CD4-positive, CD25-positive, alpha-beta regulatory T cell (primary cell): ENCODE results near the gene CDK6. TPM values are rescaled to one million over a fixed set of nuclear protein-coding genes. Genes with fewer than 3 reads are reported as not detected.
A peak's percentile ranks its signal among the peaks of the same experiment; 100 is the strongest.

Experiments
- ATAC-seq, 2 donors: fragments of 150-1000 bp; cut with Tn5 transposase; one replicate each; pipeline ENCODE4 v1.10.0; 2021; ENCODE audit warnings: low read depth in 2 of 2, moderate number of reproducible peaks in 2 of 2, moderate library complexity in 1 of 2
- DNase-seq, 3 donors: peaks; one replicate each; pipeline versions ENCODE4 v3.0.0 to v3.0.0-alpha.2; 2012 to 2022; ENCODE audit warnings: mixed read lengths in 1 of 3
- H3K27ac ChIP-seq: one replicate; pipeline ENCODE4 v1.7.0; 2013; ENCODE audit warnings: mild to moderate bottlenecking, low read length; ENCODE audit not compliant: insufficient read depth, poor library complexity, severe bottlenecking
- H3K27me3 ChIP-seq: one replicate; pipeline ENCODE4 v1.7.0; 2013; ENCODE audit warnings: low read length; ENCODE audit not compliant: control insufficient read depth, insufficient read depth
- H3K36me3 ChIP-seq: one replicate; pipeline ENCODE4 v1.7.0; 2013; ENCODE audit warnings: mild to moderate bottlenecking, low read length, moderate library complexity; ENCODE audit not compliant: control insufficient read depth, insufficient read depth
- H3K4me1 ChIP-seq: 2 replicates; pipeline ENCODE4 v1.7.0; 2013; ENCODE audit warnings: mild to moderate bottlenecking, low read length; ENCODE audit not compliant: insufficient read depth, control insufficient read depth, poor library complexity, severe bottlenecking
- H3K4me3 ChIP-seq: one replicate; pipeline ENCODE4 v1.7.0; 2013; ENCODE audit warnings: low read depth, mild to moderate bottlenecking, low read length, moderate library complexity
- H3K9me3 ChIP-seq, 2 experiments: 1 replicate in 1 of 2; 2 replicates in 1 of 2; pipeline ENCODE4 v1.7.0; 2013; ENCODE audit warnings: low read length in 2 of 2, mild to moderate bottlenecking in 1 of 2, moderate library complexity in 1 of 2; ENCODE audit not compliant: control insufficient read depth in 2 of 2
- H3K27ac Mint-ChIP-seq, 3 donors: one replicate each; pipeline ENCODE4 v1.8.0; 2020 to 2022; ENCODE audit warnings: mild to moderate bottlenecking in 3 of 3, mixed read lengths in 3 of 3, moderate library complexity in 2 of 3
- H3K27me3 Mint-ChIP-seq: one replicate; pipeline ENCODE4 v1.8.0; 2022; ENCODE audit warnings: mild to moderate bottlenecking, mixed read lengths
- H3K36me3 Mint-ChIP-seq: one replicate; pipeline ENCODE4 v1.8.0; 2020; ENCODE audit warnings: mixed read lengths
- H3K4me1 Mint-ChIP-seq, 4 donors: one replicate each; pipeline ENCODE4 v1.8.0; 2020 to 2022; ENCODE audit warnings: mixed read lengths in 4 of 4, mild to moderate bottlenecking in 1 of 4
- H3K4me3 Mint-ChIP-seq, 4 donors: one replicate each; pipeline ENCODE4 v1.8.0; 2020 to 2022; ENCODE audit warnings: mild to moderate bottlenecking in 4 of 4, mixed read lengths in 4 of 4, moderate library complexity in 3 of 4
- H3K9me3 Mint-ChIP-seq, 7 donors: one replicate each; pipeline ENCODE4 v1.8.0; 2020 to 2022; ENCODE audit warnings: mixed read lengths in 7 of 7, mild to moderate bottlenecking in 3 of 7, moderate library complexity in 2 of 7
- polyA plus RNA-seq, 4 donors: library from polyadenylated mRNA; unstranded; fragments of 300-500 nt; fragmentation: Illumina TruSeq; gene quantifications; one replicate each; pipeline ENCODE4 v1.2.3, GENCODE V29; 2021
- total RNA-seq: library from RNA; stranded (reverse); gene quantifications from one replicate; pipeline ENCODE4 v1.2.3, GENCODE V29; 2022

Gene CDK6
- total and polyA plus RNA-seq, 5 donors from 2014 or later = 5.5 to 32.6 (median 9.1) TPM

DNA sequence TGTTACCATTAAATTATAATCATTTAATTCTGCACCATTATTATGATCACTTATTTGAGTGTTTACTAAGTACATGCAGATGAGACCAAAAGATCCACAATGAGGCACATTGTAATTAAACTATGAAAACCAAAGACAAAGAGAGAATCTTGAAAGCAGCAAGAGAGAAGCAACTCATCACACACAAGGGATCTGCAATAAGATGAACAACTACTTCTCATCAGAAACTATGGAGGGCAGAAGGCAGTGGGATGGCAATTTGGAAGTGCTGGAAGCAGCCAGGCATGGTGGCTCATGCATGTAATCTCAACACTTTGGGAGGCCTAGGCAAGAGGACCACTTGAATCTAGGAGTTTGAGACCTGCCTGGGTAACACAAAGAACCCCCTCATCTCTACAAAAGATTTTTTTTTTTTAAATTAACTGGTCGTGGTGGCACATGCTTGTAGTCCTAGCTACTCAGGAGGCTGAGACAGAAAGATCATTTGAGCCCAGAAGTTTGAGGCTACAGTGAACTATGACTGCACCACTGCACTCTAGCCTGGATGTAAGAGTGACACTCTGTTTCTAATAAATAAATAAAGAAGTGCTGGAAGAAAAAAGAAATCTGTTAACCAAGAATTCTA, 47.7 kb downstream of the CDK6 start:
- peaks cover 3 to 11% of the 10 kb centered on the region in 2 experiments for H3K9me3 ChIP-seq
- H3K27ac ChIP-seq = no peak overlapping the region
- peaks cover 12 to 27% (median 19%) of the 10 kb centered on the region in 4 donors for H3K4me1 Mint-ChIP-seq
- no peaks in the 10 kb centered on the region for H3K27me3 ChIP-seq
- ATAC-seq (no peak), DNase-seq (no peak)
- no peak overlapping the region for H3K4me3 Mint-ChIP-seq
- no peaks in the 10 kb centered on the region for H3K4me1 ChIP-seq
- peaks cover 3 to 14% (median 5%) of the 10 kb centered on the region in 7 donors for H3K9me3 Mint-ChIP-seq
- H3K27ac Mint-ChIP-seq = peak overlapping the region in 1 of 3 donors; percentile 72
- no peak overlapping the region for H3K4me3 ChIP-seq
- peaks cover 27% of the 10 kb centered on the region for H3K36me3 Mint-ChIP-seq
- H3K36me3 ChIP-seq = peaks cover 4% of the 10 kb centered on the region
- H3K27me3 Mint-ChIP-seq = no peaks in the 10 kb centered on the region

DNA sequence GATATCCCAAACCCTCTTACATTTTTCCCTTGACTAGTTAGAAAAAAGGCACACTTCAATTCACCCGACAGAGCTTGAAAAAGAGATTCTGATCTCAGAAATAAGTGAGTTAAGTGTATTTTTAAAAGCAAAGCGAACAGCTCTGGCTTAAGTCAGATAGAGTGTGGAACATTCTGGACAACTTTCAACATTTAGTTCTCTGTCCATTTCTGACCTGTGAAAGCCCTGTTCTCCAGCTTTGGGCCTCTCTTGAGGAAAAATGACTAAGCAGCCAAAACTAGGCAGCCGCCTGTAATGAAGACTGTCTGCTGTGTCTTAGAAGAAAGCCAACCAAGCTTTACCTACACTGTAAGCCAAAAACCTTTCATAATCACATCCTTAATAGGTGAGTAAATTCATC, 50.5 kb downstream of the CDK6 start:
- H3K4me3 ChIP-seq = no peak overlapping the region
- no peak overlapping the region for H3K27ac Mint-ChIP-seq
- no peaks in the 10 kb centered on the region for H3K27me3 ChIP-seq

DNA sequence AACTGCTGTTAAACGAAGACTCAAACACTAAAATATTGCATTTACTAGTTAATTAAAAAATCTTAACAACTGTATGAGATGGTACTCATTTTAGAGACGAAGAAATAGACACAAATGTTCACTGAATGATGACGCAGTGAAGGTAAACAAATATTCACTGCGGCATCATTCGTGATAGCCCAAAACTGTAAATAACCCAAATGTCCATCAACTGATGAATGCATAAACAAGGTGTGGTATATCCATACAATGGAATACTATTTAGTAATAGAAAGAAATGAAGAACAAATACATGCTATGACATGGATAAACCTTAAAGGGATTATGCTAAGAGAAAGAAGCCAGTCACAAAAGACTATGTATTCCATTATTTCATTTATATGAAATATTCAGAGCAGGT, 51.4 kb downstream of the CDK6 start:
- DNase-seq (no peak), ATAC-seq (no peak)
- peaks cover 17% of the 10 kb centered on the region for H3K36me3 Mint-ChIP-seq
- no peaks in the 10 kb centered on the region for H3K4me1 ChIP-seq
- no peak overlapping the region for H3K4me3 Mint-ChIP-seq
- H3K27ac ChIP-seq = no peak overlapping the region
- peak overlapping the region in 1 of 3 donors; percentile 13 for H3K27ac Mint-ChIP-seq
- peaks cover 2% of the 10 kb centered on the region for H3K36me3 ChIP-seq
- H3K9me3 Mint-ChIP-seq = peaks cover 1 to 11% (median 6%) of the 10 kb centered on the region in 7 donors
- peaks cover 8 to 24% (median 21%) of the 10 kb centered on the region in 4 donors for H3K4me1 Mint-ChIP-seq
- H3K27me3 ChIP-seq = no peaks in the 10 kb centered on the region
- peaks cover 3 to 11% of the 10 kb centered on the region in 2 experiments for H3K9me3 ChIP-seq
- no peak overlapping the region for H3K4me3 ChIP-seq
- no peaks in the 10 kb centered on the region for H3K27me3 Mint-ChIP-seq

More for the DNA sequence above, 50.5 kb downstream of the CDK6 start:
- Histone ChIP-seq H3K9me3 (peaks cover 3 to 11% of the 10 kb centered on the region in 2 experiments), H3K4me1 (no peaks in the 10 kb centered on the region), H3K36me3 (peaks cover 3% of the 10 kb centered on the region), H3K27ac (no peak overlapping the region)
- Mint-ChIP-seq H3K27me3 (no peaks in the 10 kb centered on the region), H3K4me1 (peaks cover 8 to 26% (median 21%) of the 10 kb centered on the region in 4 donors), H3K4me3 (no peak overlapping the region), H3K36me3 (peaks cover 24% of the 10 kb centered on the region), H3K9me3 (peaks cover 3 to 14% (median 6%) of the 10 kb centered on the region in 7 donors)
- ATAC-seq (no peak), DNase-seq (no peak)

DNA sequence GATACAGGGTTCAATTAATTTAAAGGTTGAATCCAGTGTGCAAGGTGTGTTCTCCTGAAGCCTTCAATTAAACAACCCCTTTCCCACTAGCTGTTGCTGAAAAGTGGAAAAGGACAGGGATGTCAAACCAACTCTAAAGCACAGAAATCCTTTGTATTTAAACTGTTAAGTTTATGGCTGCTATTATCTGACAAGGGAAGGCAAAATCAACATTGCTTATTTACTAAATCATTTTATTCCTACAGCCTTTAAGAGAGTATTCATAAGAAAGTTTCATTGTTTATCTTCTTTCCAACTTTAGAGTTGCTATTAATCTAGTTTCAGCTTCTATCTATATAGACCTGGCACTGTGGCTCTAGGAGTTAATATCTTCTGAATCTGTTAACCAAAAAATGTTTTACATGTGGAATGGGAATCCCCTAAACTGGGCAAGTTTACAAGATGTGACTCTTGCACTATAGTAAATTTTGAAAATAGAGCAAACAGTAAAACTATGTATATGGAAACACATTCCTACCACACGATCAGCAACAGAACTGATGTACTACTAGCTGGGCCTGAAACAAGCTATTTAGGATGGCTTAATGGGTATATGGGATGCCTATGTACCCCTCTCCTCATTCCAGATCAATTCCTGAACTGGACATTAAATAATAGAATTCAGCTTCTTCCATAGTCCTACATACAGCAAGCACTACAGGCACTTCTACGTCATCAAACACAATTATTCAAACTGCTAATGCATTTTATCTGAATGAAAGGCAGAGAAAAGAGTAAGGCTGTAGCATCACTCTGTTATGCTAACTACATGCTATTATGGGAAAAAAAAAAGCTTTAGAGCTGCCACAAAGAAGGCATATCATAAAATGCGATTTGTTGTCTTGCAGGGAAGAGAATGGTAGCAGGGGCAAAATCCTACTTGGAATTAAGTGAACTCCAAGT, 52.8 kb downstream of the CDK6 start:
- Mint-ChIP-seq H3K4me1 (peaks cover 8 to 23% (median 21%) of the 10 kb centered on the region in 4 donors), H3K4me3 (no peak overlapping the region), H3K36me3 (peaks cover 7% of the 10 kb centered on the region), H3K27me3 (no peaks in the 10 kb centered on the region), H3K9me3 (peaks cover under 1 to 8% (median 2%) of the 10 kb centered on the region in 7 donors), H3K27ac (no peak overlapping the region)
- Histone ChIP-seq H3K36me3 (no peaks in the 10 kb centered on the region), H3K27ac (no peak overlapping the region), H3K4me1 (no peaks in the 10 kb centered on the region), H3K9me3 (peaks cover 2 to 3% of the 10 kb centered on the region in 2 experiments), H3K4me3 (no peak overlapping the region), H3K27me3 (no peaks in the 10 kb centered on the region)
- no peak for DNase-seq
- ATAC-seq = no peak

DNA sequence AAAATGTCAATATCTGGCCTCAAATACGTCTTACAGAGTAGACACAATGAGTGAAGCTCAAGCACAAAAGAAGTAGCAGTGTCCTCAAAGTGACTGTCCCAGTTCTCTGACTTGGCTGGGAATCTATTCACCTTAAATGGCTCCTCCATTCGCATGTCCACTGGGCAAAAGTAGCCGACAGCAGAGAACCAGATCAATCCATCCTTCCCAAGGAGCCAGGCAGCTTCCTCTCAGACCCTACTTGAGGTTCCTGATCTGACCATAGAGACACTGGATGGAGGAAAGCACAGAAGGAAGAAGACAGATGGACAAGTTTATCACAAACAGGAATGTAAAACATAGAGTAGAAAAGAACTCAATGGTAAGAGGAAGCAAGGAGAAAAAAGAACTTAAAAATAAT, 53.5 kb downstream of the CDK6 start:
- Histone ChIP-seq H3K4me3 (no peak overlapping the region), H3K4me1 (no peaks in the 10 kb centered on the region), H3K9me3 (no peaks in the 10 kb centered on the region), H3K36me3 (no peaks in the 10 kb centered on the region), H3K27me3 (no peaks in the 10 kb centered on the region), H3K27ac (no peak overlapping the region)
- ATAC-seq (no peak), DNase-seq (no peak)
- Mint-ChIP-seq H3K9me3 (peaks cover 0 to 6% (median 0%) of the 10 kb centered on the region in 7 donors), H3K4me3 (no peak overlapping the region), H3K36me3 (peaks cover 5% of the 10 kb centered on the region), H3K4me1 (peaks cover 8 to 21% (median 20%) of the 10 kb centered on the region in 4 donors), H3K27me3 (no peaks in the 10 kb centered on the region), H3K27ac (no peak overlapping the region)

DNA sequence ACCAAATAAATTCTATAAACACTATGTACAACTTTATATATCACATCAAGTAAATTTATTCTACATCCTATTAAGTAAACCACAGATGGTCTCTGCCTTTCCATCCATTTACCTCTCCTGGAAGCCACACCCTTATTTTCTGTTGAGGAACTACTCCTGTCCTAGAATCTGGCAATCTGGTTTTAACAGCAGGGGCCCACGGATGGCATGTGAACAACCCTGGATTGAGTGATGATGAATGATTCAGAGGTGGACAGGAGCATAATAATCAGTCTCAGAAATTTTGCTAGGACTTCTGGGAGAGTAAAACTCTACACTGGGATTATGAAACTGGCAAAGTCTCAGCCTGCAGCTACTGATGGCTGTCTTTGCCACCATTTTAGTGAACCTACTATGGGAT, 54.1 kb downstream of the CDK6 start:
- DNase-seq (no peak), ATAC-seq (no peak)
- Histone ChIP-seq H3K4me1 (no peaks in the 10 kb centered on the region), H3K4me3 (no peak overlapping the region), H3K9me3 (no peaks in the 10 kb centered on the region), H3K27ac (no peak overlapping the region), H3K27me3 (no peaks in the 10 kb centered on the region), H3K36me3 (no peaks in the 10 kb centered on the region)
- Mint-ChIP-seq H3K4me1 (peaks cover 8 to 21% (median 20%) of the 10 kb centered on the region in 4 donors), H3K27ac (no peak overlapping the region), H3K27me3 (no peaks in the 10 kb centered on the region), H3K4me3 (no peak overlapping the region), H3K9me3 (peaks cover 0 to 6% (median 0%) of the 10 kb centered on the region in 7 donors), H3K36me3 (peaks cover 5% of the 10 kb centered on the region)

DNA sequence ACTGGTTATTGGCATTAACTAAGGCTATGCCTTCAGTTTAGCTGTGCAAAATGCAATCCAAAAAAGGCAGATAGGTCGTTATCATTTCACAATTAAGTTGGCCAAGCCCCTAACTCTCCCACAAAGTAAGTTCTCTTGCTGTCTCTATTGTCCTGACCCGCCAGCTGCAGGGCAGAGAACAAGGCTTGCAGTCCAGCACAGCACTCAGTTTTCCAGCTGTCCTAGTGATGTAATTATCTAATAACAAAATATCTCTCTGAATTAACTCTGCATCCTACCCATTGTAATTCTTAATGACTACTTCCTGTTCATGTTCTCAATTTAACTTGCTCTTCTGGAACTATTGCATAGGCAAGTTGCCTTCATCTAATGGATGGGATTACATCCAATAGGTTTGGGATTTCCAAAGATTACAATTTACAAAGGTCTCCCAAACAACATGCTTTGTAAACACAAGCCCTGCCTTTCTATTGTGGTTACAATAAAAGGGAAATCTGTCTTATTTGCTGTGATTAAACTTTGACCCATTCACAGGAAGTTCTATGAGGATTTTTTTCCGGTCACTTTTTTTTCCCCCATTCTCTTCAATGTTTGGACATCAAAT, 55.2 kb downstream of the CDK6 start:
- Mint-ChIP-seq H3K4me1 (peaks cover 13 to 25% (median 20%) of the 10 kb centered on the region in 4 donors), H3K9me3 (peaks cover 0 to 6% (median 0%) of the 10 kb centered on the region in 7 donors), H3K27me3 (no peaks in the 10 kb centered on the region), H3K4me3 (no peak overlapping the region), H3K36me3 (peaks cover 13% of the 10 kb centered on the region), H3K27ac (peak overlapping the region in 1 of 3 donors; percentile 59)
- no peak for ATAC-seq
- Histone ChIP-seq H3K27me3 (no peaks in the 10 kb centered on the region), H3K27ac (no peak overlapping the region), H3K4me3 (no peak overlapping the region), H3K36me3 (no peaks in the 10 kb centered on the region), H3K9me3 (no peaks in the 10 kb centered on the region), H3K4me1 (no peaks in the 10 kb centered on the region)
- no peak for DNase-seq
